GM18508 (cell line): Measurements from ENCODE around the gene DDIT4L.
"Not testable (repeated sequence)": the region's sequence is repeated elsewhere in the genome, so short reads cannot be mapped to it uniquely, and the experiment has no call there.

Experiments used
- ATAC-seq: cut with Tn5 transposase; IDR thresholded peaks from one replicate; pipeline ENCODE4 v1.9.1; 2021; ENCODE audit warnings: moderate number of reproducible peaks; ENCODE audit not compliant: insufficient read depth, unreplicated experiment

Gene DDIT4L

GRCh38 chr4:100168521-100168920 lies 21.7 kb downstream of the DDIT4L start:
- ATAC-seq, result no peak

GRCh38 chr4:100166297-100167039 lies 23.8 kb downstream of the DDIT4L start:
- ATAC-seq, result no peak

- ATAC-seq, result no peak
These were observed 24.5 kb downstream of the DDIT4L start for GRCh38 chr4:100165809-100166208.

- no peak for ATAC-seq
These were observed 25.2 kb downstream of the DDIT4L start for GRCh38 chr4:100164808-100165760.

DNA sequence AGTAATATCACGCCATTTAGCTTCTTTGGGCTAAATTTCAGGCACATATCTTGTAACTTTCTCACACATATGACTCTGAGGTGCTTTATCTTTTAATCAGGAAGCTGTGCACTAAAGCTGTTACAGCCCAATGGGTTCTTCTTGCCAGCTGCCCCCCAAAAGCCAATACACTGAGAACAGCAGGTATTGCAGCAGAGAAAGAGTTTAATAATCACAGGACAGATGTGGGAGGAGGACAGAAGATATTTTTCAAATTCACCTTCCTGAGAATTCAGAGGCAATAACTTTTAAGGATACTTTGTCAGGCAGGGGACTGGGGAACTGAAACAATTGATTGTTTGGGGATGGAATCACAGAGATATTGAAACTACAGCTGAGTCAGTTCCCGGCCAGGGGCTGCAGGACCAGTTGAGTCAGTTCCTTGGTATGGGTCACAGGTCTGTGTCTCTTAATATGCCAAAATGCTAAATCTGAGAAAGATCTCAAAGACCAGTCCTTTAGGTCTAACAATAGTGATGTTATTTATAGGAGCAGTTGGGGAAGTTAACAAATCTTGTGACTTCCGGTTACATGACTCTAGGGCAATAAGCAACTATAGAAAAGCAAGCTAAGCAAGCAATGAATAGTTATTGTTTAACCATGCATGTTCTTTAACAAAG lies 28.1 kb downstream of the DDIT4L start:
- ATAC-seq, result peak; percentile 91

DNA sequence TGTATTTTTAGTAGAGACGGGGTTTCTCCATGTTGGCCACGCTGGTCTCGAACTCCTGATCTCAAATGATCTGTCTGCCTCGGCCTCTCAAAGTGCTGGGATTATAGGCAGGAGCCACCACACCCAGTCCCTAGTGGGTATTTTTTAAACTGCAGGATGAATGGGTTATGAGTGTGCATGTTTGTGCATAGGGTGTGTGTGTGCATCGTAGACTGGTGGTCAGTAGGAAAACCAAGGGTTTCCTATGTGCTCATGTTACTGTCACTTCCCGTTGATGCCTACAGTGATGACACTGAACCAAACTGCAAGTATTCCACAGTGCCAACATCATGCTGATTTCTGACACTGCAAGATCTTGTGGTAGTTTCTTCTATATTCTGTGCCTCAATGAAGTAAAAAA lies 41.1 kb downstream of the DDIT4L start:
- no peak for ATAC-seq

DNA sequence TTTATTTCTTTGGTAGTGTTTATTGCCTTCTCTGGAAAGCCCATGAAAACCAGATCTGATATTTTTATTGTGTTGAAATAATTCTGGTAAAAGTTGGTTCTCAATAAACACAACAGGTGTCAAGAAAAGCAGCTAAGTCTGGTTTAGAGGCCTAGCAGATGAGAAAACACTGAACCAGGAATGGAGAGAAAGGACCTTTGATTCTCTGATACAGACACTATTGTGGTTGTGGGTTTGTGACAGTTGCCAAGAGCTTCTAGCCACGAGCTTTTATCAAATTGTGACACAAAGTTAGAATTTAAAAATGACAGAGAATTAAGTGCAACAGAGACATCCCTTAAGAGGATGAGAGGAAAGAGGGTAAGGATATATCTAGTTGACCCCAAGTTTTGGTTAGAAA lies 42.6 kb downstream of the DDIT4L start:
- no peak for ATAC-seq

- no peak for ATAC-seq
These were observed 43.1 kb downstream of the DDIT4L start for GRCh38 chr4:100147198-100147597.

GRCh38 chr4:100146756-100147155 lies 43.5 kb downstream of the DDIT4L start:
- no peak for ATAC-seq

DNA sequence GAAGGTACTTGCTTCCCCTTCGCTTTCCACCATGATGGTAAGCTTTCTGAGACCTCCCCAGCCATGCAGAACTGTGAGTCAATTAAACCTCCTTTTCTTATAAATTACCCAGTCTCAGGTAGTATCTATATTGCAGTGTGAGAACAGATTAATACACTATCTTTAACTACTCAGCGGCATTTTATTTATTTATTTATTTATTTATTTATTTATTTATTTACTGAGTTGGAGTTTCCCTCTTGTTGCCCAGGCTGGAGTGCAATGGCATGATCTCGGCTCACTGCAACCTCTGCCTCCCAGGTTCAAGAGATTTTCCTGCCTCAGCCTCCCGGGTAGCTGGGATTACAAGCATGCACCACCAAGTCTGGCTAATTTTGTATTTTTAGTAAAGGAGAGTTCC lies 52.9 kb downstream of the DDIT4L start:
- ATAC-seq, result not testable (repeated sequence)
